Progenitor cell of endocrine pancreas (in vitro differentiated cells): ENCODE measurements around the gene POSTN. TPM values are rescaled to one million over a fixed set of nuclear protein-coding genes. Genes with fewer than 3 reads are reported as not detected.

ENCODE experiments used
- DNase-seq: peaks from one replicate; pipeline ENCODE4 v3.0.0; 2021; ENCODE audit warnings: low spot score; ENCODE audit not compliant: unreplicated experiment
- H3K27ac Mint-ChIP-seq: 2 replicates; pipeline ENCODE4 v1.8.0; 2021; ENCODE audit warnings: mild to moderate bottlenecking, moderate library complexity, mixed read lengths
- H3K27me3 Mint-ChIP-seq: 2 replicates; pipeline ENCODE4 v1.8.0; 2021; ENCODE audit warnings: mixed read lengths
- H3K36me3 Mint-ChIP-seq: 2 replicates; pipeline ENCODE4 v1.8.0; 2022; ENCODE audit warnings: mixed read lengths; ENCODE audit not compliant: insufficient read depth
- H3K4me1 Mint-ChIP-seq: 2 replicates; pipeline ENCODE4 v1.8.0; 2021; ENCODE audit warnings: low read depth, mixed read lengths
- H3K4me3 Mint-ChIP-seq: 2 replicates; pipeline ENCODE4 v1.8.0; 2021; ENCODE audit warnings: low read depth, mild to moderate bottlenecking, moderate library complexity, mixed read lengths
- H3K9me3 Mint-ChIP-seq: 2 replicates; pipeline ENCODE4 v1.8.0; 2021; ENCODE audit warnings: low read depth, mixed read lengths
- total RNA-seq: library from RNA; stranded (reverse); gene quantifications from 2 replicates; pipeline ENCODE4 v1.2.1, GENCODE V29; 2021
- TF ChIP-seq, protein P1 (sequence below): fragments of 200-600 bp; sonication (generic); IDR thresholded peaks from one replicate; pipeline ENCODE4 v1.5.0; 2021; ENCODE audit warnings: antibody characterized with exemption, mild to moderate bottlenecking; ENCODE audit not compliant: unreplicated experiment

The POSTN gene
- total RNA-seq, 1 donor from 2014 or later = 1.5 TPM

DNA sequence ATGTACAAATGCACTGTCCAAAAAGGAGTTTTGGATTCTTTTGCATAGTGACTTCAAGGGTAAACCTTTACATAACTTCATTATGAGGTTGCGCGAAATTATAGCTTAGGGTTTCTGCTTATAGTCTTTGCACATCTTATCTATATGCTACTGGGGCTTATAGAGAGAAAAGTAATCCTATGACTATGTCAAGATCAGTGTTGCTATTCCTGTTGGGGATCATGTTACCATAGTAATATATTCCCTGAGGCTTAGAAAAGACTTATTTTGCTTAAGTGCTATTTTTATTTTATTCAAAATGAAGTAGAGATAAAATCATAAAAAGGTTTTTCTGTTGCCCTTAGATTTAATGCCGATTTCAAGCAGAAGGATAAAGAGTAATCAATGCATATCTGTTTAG, 14.7 kb upstream of the POSTN start:
- H3K9me3 Mint-ChIP-seq = no peaks in the 10 kb centered on the region
- DNase-seq = no peak
- H3K27ac Mint-ChIP-seq = no peak overlapping the region
- H3K4me3 Mint-ChIP-seq = no peak overlapping the region
- peaks cover 18% of the 10 kb centered on the region for H3K4me1 Mint-ChIP-seq
- TF ChIP-seq, protein P1, sequence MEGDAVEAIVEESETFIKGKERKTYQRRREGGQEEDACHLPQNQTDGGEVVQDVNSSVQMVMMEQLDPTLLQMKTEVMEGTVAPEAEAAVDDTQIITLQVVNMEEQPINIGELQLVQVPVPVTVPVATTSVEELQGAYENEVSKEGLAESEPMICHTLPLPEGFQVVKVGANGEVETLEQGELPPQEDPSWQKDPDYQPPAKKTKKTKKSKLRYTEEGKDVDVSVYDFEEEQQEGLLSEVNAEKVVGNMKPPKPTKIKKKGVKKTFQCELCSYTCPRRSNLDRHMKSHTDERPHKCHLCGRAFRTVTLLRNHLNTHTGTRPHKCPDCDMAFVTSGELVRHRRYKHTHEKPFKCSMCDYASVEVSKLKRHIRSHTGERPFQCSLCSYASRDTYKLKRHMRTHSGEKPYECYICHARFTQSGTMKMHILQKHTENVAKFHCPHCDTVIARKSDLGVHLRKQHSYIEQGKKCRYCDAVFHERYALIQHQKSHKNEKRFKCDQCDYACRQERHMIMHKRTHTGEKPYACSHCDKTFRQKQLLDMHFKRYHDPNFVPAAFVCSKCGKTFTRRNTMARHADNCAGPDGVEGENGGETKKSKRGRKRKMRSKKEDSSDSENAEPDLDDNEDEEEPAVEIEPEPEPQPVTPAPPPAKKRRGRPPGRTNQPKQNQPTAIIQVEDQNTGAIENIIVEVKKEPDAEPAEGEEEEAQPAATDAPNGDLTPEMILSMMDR = no peak
- no peaks in the 10 kb centered on the region for H3K27me3 Mint-ChIP-seq
- H3K36me3 Mint-ChIP-seq = no peaks in the 10 kb centered on the region

DNA sequence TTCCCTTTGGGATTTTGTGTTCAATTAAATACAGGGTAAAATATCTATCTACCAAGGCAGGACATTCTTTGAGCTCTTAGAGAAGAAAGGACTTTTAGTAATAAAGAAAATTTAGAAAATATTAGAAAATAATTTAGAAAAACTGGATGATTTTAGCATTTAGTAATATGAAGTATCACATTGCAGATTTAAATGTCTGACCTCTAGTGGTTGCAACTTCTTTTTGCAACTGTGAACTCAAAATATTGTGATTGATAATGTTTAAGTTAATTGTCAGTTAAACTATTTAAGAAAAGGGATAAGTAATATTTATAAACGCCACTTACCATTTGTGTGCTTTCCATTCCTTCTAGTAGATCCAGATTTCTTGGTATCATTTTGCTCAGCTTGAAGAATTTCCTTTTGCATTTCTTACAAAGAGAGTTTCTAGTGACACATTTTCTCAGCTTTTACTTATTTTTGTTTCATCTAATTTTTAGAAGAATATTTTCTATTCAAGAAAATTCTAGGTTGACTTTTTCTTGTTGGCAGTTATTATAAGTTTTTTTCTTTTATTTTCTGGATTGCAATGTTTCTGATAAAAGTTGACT, 10.3 kb upstream of the POSTN start:
- TF ChIP-seq, protein P1 = peak; percentile 52
- Mint-ChIP-seq H3K9me3 (no peaks in the 10 kb centered on the region), H3K27me3 (no peaks in the 10 kb centered on the region), H3K36me3 (no peaks in the 10 kb centered on the region), H3K4me1 (no peaks in the 10 kb centered on the region), H3K27ac (no peak overlapping the region), H3K4me3 (no peak overlapping the region)
- no peak for DNase-seq

DNA sequence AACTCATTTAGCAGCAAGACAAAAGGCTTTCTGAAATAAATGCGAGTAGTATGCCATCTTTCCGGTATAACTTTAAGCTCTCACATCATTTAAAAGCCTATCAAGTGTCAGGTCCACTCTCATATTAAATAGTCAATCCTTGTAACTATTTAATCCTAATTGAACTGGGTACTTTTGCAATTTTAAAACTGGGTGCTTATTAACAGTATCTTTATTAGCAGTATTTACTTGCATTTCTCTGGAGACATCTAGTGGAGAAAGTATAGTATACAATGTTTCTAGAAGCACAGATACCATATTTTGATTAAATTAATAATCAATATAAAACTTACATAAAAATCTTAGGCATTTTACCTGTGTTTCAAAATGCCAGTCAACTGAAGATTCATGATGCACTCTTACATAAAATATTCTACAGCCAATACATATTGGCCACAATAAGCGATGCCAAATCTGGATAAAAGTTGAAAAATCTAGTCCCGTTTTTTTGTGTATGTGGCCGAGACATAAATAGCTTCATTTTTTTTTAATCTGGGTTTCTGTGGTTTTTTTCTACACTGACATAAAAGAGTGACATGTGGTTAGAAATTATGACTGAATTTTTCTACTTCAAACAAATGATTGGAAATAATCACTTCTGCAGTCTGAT, 4.3 kb upstream of the POSTN start:
- H3K4me1 Mint-ChIP-seq = no peaks in the 10 kb centered on the region
- H3K4me3 Mint-ChIP-seq = no peak overlapping the region

DNA sequence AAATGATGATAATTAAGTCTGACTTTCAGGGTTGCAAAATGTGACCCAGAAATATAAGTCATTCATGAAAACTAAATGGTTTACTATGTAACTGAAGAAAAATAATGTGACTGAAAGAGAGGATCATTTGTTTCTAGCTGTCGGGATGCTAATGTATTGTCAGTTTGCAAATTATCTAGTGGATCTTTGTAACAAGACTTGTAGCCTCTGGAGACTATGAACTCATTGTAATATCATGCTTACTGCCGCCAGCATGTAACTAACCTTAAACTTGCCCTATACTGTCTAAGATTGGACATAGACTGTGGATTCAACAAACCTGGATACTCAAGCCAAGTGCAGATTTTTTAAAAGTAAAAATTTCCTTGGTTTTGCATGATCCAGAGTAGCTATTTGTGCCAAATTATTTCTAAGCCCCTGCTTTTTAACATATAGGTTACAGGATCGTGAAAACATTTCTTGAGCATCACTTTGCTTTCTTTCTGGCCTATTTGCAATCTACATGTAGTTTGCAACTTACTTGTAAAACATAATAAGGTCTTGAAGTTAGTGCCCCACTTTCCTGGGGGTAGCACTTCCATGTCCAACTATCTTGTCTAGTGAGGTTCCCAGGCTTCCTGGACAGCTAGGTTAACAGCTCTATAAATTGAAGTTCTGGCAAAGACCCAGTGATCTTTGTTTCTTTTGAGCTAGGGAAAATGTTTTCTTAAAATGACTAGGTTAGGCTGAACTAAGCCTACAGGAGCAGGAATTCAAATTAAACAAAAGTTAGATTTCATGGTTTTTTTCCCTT, 3.3 kb upstream of the POSTN start:
- TF ChIP-seq, protein P1 = no peak
- no peak for DNase-seq
- no peak overlapping the region for H3K27ac Mint-ChIP-seq
- no peaks in the 10 kb centered on the region for H3K4me1 Mint-ChIP-seq
- no peaks in the 10 kb centered on the region for H3K36me3 Mint-ChIP-seq
- H3K27me3 Mint-ChIP-seq = no peaks in the 10 kb centered on the region
- no peak overlapping the region for H3K4me3 Mint-ChIP-seq
- H3K9me3 Mint-ChIP-seq = no peaks in the 10 kb centered on the region

More for the DNA sequence above, 4.3 kb upstream of the POSTN start:
- Mint-ChIP-seq H3K9me3 (no peaks in the 10 kb centered on the region), H3K27me3 (no peaks in the 10 kb centered on the region), H3K36me3 (no peaks in the 10 kb centered on the region), H3K27ac (no peak overlapping the region)
- DNase-seq = no peak
- TF ChIP-seq, protein P1 = peak; percentile 62

DNA sequence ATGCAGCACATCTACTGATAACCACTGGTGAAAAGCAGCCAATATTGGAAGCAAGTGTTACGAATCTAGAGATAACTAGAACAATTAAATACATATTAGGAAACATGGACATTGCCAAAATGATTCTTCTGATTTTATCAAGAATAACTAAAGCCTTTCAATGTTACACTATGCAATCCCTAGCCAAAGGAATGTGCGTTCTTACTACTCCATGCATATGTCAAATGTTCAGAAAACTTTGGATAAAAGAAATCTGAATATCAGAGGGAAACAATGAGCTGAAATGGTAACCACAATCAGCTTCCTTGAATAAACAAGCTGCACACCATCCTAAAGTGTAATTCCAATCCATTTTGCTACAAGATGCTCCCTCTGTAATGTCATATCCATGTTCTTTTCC, 951 bp upstream of the POSTN start:
- H3K4me3 Mint-ChIP-seq = no peak overlapping the region
- no peak overlapping the region for H3K27ac Mint-ChIP-seq
- TF ChIP-seq, protein P1 = no peak
- no peaks in the 10 kb centered on the region for H3K27me3 Mint-ChIP-seq
- no peaks in the 10 kb centered on the region for H3K9me3 Mint-ChIP-seq
- H3K36me3 Mint-ChIP-seq = no peaks in the 10 kb centered on the region
- DNase-seq = no peak
- no peaks in the 10 kb centered on the region for H3K4me1 Mint-ChIP-seq
